Upper lobe of left lung (tissue), 6 donors: ENCODE data around the gene NTN1. TPM values are rescaled to one million over a fixed set of nuclear protein-coding genes. Genes with fewer than 3 reads are reported as not detected.

ENCODE experiments used
- ATAC-seq, 2 donors: fragments of 200-7000 bp; cut with Tn5 transposase; one replicate each; pipeline ENCODE4 v1.9.1; 2022; ENCODE audit warnings: mild to moderate bottlenecking in 2 of 2, moderate library complexity in 2 of 2; ENCODE audit not compliant: low FRiP score in 2 of 2
- DNase-seq, 2 donors: peaks; one replicate each; pipeline ENCODE4 v3.0.0-alpha.2; 2019 to 2020
- H3K27ac ChIP-seq, 4 donors: fragments of 200-600 bp; sonication (generic); one replicate each; pipeline ENCODE4 v1.5.1; 2016 to 2019
- H3K27me3 ChIP-seq, 4 donors: fragments of 200-600 bp; sonication (generic); one replicate each; pipeline ENCODE4 v1.5.1; 2017 to 2019
- H3K36me3 ChIP-seq, 4 donors: fragments of 200-600 bp; sonication (generic); one replicate each; pipeline ENCODE4 v1.5.1; 2016 to 2019
- H3K4me1 ChIP-seq, 4 donors: fragments of 200-600 bp; sonication (generic); one replicate each; pipeline ENCODE4 v1.5.1; 2018 to 2019
- H3K4me3 ChIP-seq, 4 donors: fragments of 200-600 bp; sonication (generic); one replicate each; pipeline ENCODE4 v1.5.1; 2017 to 2019; ENCODE audit warnings: mild to moderate bottlenecking in 2 of 4, moderate library complexity in 1 of 4
- H3K9me3 ChIP-seq, 4 donors: fragments of 200-600 bp; sonication (generic); one replicate each; pipeline ENCODE4 v1.5.1; 2018 to 2019
- CTCF ChIP-seq, 6 experiments: fragments of 450-650 bp in 4 of 6; fragments of 200-600 bp in 2 of 6; sonication (generic) in 2 of 6; IDR thresholded peaks; one replicate each; pipeline ENCODE4 v1.5.1; 2016 to 2019; ENCODE audit warnings: antibody characterized with exemption in 6 of 6
- EP300 ChIP-seq, 4 donors: sonication (generic); formaldehyde crosslinking; IDR thresholded peaks; one replicate each; pipeline ENCODE4 v1.5.1; 2017; ENCODE audit warnings: antibody characterized with exemption in 4 of 4, control low read depth in 2 of 4
- POLR2A ChIP-seq, 4 donors: fragments of 450-650 bp; IDR thresholded peaks; one replicate each; pipeline ENCODE4 v1.5.1; 2016 to 2017; ENCODE audit warnings: antibody characterized with exemption in 4 of 4, mild to moderate bottlenecking in 2 of 4
- POLR2AphosphoS5 ChIP-seq, 2 donors: sonication (generic); formaldehyde crosslinking; IDR thresholded peaks; one replicate each; pipeline ENCODE4 v1.5.1; 2017; ENCODE audit warnings: antibody characterized with exemption in 2 of 2
- WGBS, 2 donors: methylation state at CpG; one replicate each; pipeline ENCODE4 v1.1.5; 2017 to 2018; 5-methylcytosine and 5-hydroxymethylcytosine counted together
- total RNA-seq, 6 donors: library from RNA; depleted of rRNA in 4 of 6; stranded (reverse); fragments of >200 nt in 4 of 6; gene quantifications; one replicate each; pipeline versions ENCODE4 v1.1.0 to v1.2.1, GENCODE V29; 2016 to 2021
- donor health status: DM: no; HTN: no; CAD: no; lungs with moderate emphysema.
- donor health status: DM: no; HTN: yes; CAD: no; lungs with severe emphysema.

The NTN1 gene
- total RNA-seq, 6 donors from 2014 or later = 2.6 to 9.1 (median 4.1) TPM

GRCh38 chr17:9032151-9032550 is 10.8 kb downstream of the NTN1 start:
- Histone ChIP-seq H3K36me3 (no peaks in the 10 kb centered on the region), H3K4me1 (no peaks in the 10 kb centered on the region), H3K27me3 (no peaks in the 10 kb centered on the region), H3K4me3 (no peak overlapping the region), H3K27ac (no peak overlapping the region), H3K9me3 (no peaks in the 10 kb centered on the region)
- ATAC-seq (no peak), DNase-seq (no peak)
- TF ChIP-seq EP300 (IDR thresholded peaks at IDR 0.05) (no peak), POLR2AphosphoS5 (IDR thresholded peaks at IDR 0.05) (no peak), CTCF (IDR thresholded peaks at IDR 0.05) (no peak), POLR2A (IDR thresholded peaks at IDR 0.05) (no peak)
- 73 to 77% methylated on average over 9 of the region's 9 CpGs for WGBS, 2 donors

GRCh38 chr17:9032583-9032982 is 11.3 kb downstream of the NTN1 start:
- WGBS, 2 donors = 62 to 72% methylated on average over 9 to 10 of the region's 10 CpGs
- Histone ChIP-seq H3K4me1 (no peaks in the 10 kb centered on the region), H3K9me3 (no peaks in the 10 kb centered on the region), H3K36me3 (no peaks in the 10 kb centered on the region), H3K27me3 (no peaks in the 10 kb centered on the region), H3K4me3 (no peak overlapping the region), H3K27ac (no peak overlapping the region)
- TF ChIP-seq POLR2AphosphoS5 (IDR thresholded peaks at IDR 0.05) (no peak), CTCF (IDR thresholded peaks at IDR 0.05) (no peak), EP300 (IDR thresholded peaks at IDR 0.05) (no peak), POLR2A (IDR thresholded peaks at IDR 0.05) (no peak)
- DNase-seq (peak in 1 of 2 donors; percentile 25), ATAC-seq (no peak)

GRCh38 chr17:9035249-9035648 is 13.9 kb downstream of the NTN1 start:
- Histone ChIP-seq H3K4me1 (no peaks in the 10 kb centered on the region), H3K9me3 (peaks cover 0 to 3% (median 0%) of the 10 kb centered on the region in 4 donors), H3K36me3 (no peaks in the 10 kb centered on the region), H3K4me3 (no peak overlapping the region), H3K27ac (no peak overlapping the region), H3K27me3 (no peaks in the 10 kb centered on the region)
- 89 to 100% methylated on average over 1 of the region's 1 CpG for WGBS, 2 donors
- ATAC-seq (no peak), DNase-seq (no peak)
- no peak for TF ChIP-seq EP300 (IDR thresholded peaks at IDR 0.05)
- no peak for TF ChIP-seq POLR2A (IDR thresholded peaks at IDR 0.05)
- TF ChIP-seq CTCF (IDR thresholded peaks at IDR 0.05) = no peak
- TF ChIP-seq POLR2AphosphoS5 (IDR thresholded peaks at IDR 0.05) = no peak

- no peak overlapping the region for H3K27ac ChIP-seq
- no peak for DNase-seq
- no peak overlapping the region for H3K4me3 ChIP-seq
- 59 to 64% methylated on average over 4 of the region's 4 CpGs for WGBS, 2 donors
- H3K9me3 ChIP-seq = peaks cover 0 to 3% (median 0%) of the 10 kb centered on the region in 4 donors
- no peak for ATAC-seq
- no peaks in the 10 kb centered on the region for H3K27me3 ChIP-seq
- H3K4me1 ChIP-seq = no peaks in the 10 kb centered on the region
- TF ChIP-seq POLR2A (IDR thresholded peaks at IDR 0.05) = no peak
- no peak for TF ChIP-seq POLR2AphosphoS5 (IDR thresholded peaks at IDR 0.05)
- no peak for TF ChIP-seq EP300 (IDR thresholded peaks at IDR 0.05)
- TF ChIP-seq CTCF (IDR thresholded peaks at IDR 0.05) = no peak
- no peaks in the 10 kb centered on the region for H3K36me3 ChIP-seq
Measured at GRCh38 chr17:9036336-9036735, 15.0 kb downstream of the NTN1 start.

- TF ChIP-seq CTCF (IDR thresholded peaks at IDR 0.05) (no peak), POLR2A (IDR thresholded peaks at IDR 0.05) (no peak), POLR2AphosphoS5 (IDR thresholded peaks at IDR 0.05) (no peak), EP300 (IDR thresholded peaks at IDR 0.05) (no peak)
- Histone ChIP-seq H3K27me3 (no peaks in the 10 kb centered on the region), H3K36me3 (no peaks in the 10 kb centered on the region), H3K9me3 (peaks cover 0 to 3% (median 0%) of the 10 kb centered on the region in 4 donors), H3K4me1 (no peaks in the 10 kb centered on the region), H3K27ac (no peak overlapping the region), H3K4me3 (no peak overlapping the region)
- ATAC-seq (no peak), DNase-seq (no peak)
- WGBS, 2 donors = 28 to 45% methylated on average over 2 of the region's 2 CpGs
Measured at GRCh38 chr17:9037736-9038135, 16.4 kb downstream of the NTN1 start.
